HepG2 (cell line): ENCODE results near the gene PRICKLE2.

Source experiments
- BHLHE40 ChIP-seq: IDR thresholded peaks from 2 replicates; pipeline ENCODE4 v1.6.1; 2011; ENCODE audit warnings: low read length, improper control_type of control experiment
- BRF2 ChIP-seq: sonication (generic); formaldehyde crosslinking; IDR thresholded peaks from 2 replicates; pipeline ENCODE4 v1.8.1; 2022; ENCODE audit warnings: mild to moderate bottlenecking, missing genetic modification reagents
- HDAC2 ChIP-seq: sonication (generic); formaldehyde crosslinking; IDR thresholded peaks from 2 replicates; pipeline ENCODE4 v1.4.0; 2020; ENCODE audit warnings: missing genetic modification reagents
- POLR2A ChIP-seq, 2 experiments: IDR thresholded peaks; 2 replicates each; pipeline ENCODE4 v1.6.1; 2011; ENCODE audit warnings: low read depth in 2 of 2, low read length in 2 of 2, mild to moderate bottlenecking in 1 of 2, moderate library complexity in 1 of 2; ENCODE audit not compliant: insufficient read depth in 1 of 2
- ZBTB33 ChIP-seq: sonication (generic); formaldehyde crosslinking; IDR thresholded peaks from 2 replicates; pipeline ENCODE4 v1.4.0; 2020; ENCODE audit warnings: missing genetic modification reagents
- TF ChIP-seq, protein P1 (sequence below): sonication (generic); formaldehyde crosslinking; IDR thresholded peaks from 2 replicates; pipeline ENCODE4 v1.5.0; 2020; ENCODE audit warnings: mild to moderate bottlenecking, missing genetic modification reagents, moderate library complexity

DNA sequence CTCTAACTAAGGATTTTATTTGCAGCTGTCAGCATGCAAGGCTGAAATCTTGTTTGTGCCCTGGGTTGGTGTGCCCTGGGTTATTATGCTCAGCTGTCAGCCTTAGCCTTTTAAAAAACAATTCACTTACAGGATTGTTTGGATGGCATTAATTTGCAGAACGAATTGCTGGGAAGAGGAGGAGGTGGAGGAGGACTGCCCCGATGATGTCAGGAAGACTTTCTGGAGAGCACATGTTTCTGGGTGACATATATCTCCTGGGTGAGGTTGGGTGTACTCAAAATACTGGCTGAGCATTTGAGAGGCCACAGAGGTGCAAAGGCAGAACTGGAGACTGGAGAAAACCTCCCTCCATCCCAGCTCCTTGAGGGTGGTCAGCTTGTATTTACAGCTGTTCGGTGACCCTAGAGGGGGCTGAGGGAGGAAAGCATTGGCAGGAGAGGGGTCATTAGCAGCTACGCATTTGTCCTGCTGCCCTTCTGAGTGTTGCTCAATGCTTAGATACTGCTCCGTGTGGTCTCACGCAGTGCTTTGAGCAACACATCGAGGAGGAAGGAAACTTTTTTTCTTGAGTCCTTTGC is 142.2 kb downstream of the PRICKLE2 start:
- TF ChIP-seq BHLHE40 (no peak), BRF2 (CRISPR knock-in tag) (no peak), POLR2A (IDR thresholded peaks at IDR 0.05; ENCODE audit: insufficient read depth in 1 of 2, low read depth in 2 of 2, low read length in 2 of 2) (no peak), ZBTB33 (no peak), HDAC2 (CRISPR knock-in tag) (no peak)
- TF ChIP-seq, protein P1, sequence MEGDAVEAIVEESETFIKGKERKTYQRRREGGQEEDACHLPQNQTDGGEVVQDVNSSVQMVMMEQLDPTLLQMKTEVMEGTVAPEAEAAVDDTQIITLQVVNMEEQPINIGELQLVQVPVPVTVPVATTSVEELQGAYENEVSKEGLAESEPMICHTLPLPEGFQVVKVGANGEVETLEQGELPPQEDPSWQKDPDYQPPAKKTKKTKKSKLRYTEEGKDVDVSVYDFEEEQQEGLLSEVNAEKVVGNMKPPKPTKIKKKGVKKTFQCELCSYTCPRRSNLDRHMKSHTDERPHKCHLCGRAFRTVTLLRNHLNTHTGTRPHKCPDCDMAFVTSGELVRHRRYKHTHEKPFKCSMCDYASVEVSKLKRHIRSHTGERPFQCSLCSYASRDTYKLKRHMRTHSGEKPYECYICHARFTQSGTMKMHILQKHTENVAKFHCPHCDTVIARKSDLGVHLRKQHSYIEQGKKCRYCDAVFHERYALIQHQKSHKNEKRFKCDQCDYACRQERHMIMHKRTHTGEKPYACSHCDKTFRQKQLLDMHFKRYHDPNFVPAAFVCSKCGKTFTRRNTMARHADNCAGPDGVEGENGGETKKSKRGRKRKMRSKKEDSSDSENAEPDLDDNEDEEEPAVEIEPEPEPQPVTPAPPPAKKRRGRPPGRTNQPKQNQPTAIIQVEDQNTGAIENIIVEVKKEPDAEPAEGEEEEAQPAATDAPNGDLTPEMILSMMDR (CRISPR knock-in tag), result no peak
